ENCODE measurements around the gene ALG1.
"Not testable (repeated sequence)": the region's sequence is repeated elsewhere in the genome, so short reads cannot be mapped to it uniquely, and the experiment has no call there.

Gene ALG1

DNA sequence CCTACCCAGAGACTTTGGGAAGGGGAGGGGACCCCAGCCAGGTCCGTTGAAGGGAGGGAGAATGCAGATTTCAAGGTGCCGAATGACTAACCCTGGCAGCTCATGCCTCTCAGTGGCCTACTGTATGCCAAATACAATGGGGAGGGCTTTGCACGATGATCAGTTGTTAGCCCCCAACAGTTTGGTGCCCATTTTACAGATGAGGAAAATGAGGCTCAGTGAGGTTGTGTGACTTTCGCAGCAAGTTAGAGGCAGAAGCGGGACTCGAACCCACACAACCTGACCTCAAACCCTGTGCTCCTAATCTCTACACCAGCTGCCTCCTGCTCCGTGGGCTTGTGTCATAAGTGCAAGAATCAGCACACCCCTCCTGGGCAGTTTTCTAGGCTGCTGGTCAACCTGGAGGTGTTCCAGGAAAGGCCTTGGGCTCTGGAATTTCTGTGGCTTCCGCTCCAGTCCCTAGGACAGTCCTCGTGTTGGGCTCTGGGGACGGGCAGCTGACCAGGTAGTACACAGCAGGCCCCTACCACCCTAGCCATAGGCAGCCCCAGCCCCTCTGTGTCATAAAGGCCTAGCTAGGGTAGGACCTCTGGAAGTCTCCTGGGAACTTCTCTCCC, 26.0 kb upstream of the ALG1 start:
- no peak for DNase-seq

DNA sequence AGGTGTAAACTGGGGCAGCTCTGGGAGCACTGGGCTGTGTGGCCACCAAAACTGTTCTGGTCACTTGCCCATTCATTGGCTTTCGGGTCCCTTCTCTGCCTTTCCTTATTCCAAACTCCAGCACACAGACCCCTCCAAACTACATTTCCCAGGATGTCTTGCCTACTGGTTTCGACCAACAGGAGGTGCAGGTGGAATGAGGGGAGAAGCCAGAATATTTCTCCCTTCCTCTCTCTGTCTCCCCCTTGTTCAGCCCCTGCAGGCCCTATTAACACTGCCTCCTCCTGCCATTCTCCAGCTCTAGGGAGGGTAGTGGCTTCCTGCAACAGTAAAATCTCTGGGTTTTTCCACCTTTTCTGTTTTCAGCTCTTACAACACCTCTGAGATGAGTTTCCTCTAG, 24.7 kb upstream of the ALG1 start:
- no peak for DNase-seq

- no peak for DNase-seq
These were observed 16.5 kb upstream of the ALG1 start for GRCh38 chr16:5054876-5055865.

GRCh38 chr16:5056352-5056751, 15.3 kb upstream of the ALG1 start:
- no peak for DNase-seq

DNA sequence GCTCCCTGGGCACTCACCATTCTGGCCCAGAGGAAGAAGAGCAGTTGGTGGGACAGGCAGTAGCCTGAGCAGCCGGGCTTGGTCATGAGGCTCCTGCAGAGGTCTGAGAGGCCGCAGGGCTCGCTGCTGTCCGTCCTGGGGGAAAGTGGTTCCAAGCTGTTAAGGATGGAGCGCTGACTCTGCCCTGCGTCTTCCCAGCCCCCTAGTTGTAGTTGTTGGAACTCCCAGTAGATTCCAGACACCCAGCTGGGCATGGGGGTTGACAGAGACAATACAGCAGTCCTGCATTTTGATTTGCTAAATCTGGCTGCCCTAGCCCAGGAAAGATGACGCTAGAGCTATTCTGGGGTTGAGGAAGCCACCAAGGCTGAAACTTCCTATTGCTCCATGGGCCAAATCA, 13.2 kb upstream of the ALG1 start:
- DNase-seq = peak; percentile 42

DNA sequence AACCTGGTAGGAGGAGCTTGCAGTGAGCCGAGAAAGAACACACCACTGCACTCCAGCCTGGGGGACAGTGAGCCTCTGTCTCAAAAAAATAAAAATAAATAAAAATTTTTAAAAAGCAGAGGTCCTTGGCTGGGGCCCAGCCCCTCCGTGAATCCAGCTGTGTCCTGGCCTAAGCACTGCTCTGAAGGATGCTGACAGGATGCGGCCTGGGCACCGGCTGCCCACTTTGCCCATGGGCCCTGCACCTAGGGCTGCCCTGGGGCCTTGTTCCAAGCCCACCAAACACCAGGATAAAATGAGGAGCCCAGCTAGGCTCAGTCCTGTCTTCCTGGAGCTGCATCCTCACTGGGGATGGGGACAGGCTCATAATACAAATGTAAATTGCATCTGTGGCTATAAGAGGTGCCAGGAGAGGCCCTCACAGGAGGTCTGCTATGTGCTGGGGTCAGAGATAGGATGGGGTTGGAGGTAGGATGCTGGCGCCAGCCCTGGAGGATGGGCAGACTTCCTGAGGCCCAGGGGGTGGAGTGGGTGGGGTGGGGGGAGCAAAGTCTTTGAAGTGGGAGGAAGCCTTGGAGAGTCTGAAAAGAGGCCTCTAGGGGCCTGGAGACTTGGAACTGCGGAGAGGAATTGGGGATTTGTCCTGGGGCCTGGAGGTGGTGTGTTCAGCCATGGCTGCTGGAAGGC, 12.1 kb upstream of the ALG1 start:
- DNase-seq = no peak

- DNase-seq = no peak
These were observed 11.5 kb upstream of the ALG1 start for GRCh38 chr16:5060073-5060641.

DNA sequence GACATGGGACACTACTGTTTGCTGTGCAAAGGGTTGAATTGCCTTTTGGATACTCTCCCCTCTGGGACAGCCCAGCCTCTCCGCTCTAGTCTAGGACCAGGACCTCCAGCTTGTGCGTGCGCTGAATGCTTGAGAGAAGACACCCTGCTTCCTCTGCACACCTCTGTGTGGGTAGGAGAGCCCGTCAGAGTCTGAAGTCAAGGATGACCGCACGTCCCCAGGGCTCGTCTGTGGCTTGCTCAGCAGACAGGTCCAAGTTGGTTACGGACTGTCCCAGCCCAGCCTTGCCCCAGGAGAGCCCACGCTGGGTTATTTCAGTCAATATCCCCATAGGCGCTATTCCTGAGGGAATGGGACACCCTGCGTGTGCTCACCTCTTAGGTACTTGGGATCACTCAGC, 9.6 kb upstream of the ALG1 start:
- no peak for DNase-seq

DNA sequence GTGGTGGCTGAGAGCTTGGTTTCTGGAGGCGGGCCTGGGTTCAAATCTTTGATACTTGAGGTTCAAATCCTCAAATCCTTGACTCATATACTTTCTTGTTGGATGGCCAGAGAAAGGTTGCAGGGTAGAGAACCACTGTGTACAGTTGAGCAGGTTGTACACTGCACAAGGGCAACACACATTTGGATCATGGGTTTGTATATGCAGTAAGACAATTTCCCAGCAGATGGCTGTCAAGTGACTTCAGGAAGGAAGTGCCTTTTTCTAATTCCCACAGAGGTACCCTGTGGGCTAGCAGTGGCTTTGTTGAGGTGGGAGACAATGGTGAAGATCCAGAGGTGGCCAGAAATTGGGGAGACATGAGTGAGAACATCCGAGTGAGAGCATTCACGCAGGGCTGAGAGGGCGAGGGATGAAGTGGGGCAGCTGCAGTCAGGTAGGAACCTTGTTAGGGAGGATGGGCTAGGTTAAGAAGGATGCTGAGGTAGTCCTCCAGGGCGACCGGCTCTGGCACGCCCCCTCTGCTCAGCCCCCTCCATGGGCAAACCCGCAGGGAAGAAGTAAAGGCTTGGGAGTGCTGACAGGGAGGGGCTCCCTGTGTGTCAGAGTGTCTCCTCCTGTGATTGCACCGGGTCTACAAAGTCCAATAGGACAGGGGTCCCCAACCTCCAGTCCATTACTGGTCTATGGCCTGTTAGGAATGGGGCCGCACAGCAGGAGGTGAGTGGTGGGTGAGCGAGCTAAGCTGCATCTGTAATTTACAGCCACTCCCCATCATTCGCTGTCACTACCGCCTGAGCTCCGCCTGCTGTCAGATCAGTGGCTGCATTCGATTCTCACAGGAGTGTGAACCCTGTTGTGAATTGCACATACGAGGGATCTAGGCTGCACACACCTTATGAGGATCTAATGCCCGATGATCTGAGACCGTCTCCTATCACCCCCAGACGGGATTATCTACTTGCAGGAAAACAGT, 8.6 kb upstream of the ALG1 start:
- no peak for DNase-seq

DNA sequence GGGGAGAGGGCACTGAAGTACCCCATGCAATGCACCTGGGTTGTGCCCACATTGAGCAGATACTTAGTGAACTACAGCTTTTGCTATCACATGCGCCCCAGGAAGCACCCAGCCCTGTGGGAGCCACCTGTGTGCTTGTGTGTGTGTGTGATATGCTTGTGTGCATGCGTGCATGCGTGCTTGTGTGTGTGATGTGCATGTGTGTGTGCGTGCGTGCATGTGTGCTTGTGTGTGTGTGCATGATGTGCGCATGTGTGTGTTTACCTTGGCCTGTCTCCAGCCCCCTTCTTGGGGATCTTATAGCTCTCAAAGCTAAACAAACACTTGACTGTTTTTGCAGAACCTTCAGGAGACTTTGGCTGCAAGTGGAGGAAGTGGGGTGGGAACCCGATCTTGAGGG, 6.7 kb upstream of the ALG1 start:
- no peak for DNase-seq

GRCh38 chr16:5065326-5065725, 6.3 kb upstream of the ALG1 start:
- DNase-seq = no peak

DNA sequence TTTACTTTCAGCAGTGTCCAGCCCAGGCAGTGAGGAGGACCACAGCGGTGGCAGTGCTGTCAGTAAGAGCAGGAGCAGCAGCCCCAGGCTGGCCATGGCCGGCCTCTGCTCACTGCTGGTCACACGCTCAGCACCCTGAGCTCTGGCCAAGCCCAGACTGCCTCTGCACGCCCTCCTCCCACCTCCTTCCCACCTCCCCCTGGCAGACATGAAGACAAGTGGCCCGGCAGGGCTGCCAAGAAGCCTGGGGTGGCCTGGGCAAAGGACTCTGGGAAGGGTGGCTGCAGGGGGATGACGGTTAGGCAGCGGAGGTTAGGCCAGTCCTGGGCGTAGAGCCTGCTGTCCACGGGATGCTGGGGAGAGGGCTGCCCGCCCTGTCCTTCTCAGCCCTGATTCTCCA, 5.8 kb upstream of the ALG1 start, which contains the start of gene C16orf89:
C16orf89 (minus strand) TSS at position 144 of the 400 bp plus-strand sequence; CDS start at position 96, 48 bp downstream.
- DNase-seq = no peak

- no peak for DNase-seq
These were observed 5.1 kb upstream of the ALG1 start for GRCh38 chr16:5066511-5066910.

DNA sequence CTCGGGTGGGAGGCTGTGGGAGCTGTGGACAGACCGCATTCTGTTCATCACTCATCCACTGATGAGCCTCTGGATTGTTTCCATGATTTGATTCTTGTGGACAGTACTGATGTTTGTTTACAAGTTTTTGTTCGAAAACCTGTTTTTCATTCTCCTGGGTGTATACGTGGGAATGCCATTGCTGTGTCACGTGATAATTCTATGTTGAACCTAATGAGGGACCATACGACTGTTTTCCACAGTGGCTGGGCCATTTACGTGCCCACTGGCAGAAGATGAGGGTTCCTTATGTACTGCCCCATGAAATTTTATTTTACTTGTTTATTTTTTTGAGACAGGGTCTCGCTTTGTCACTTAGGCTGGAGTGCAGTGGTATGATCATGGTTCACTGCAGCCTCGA, 2.6 kb upstream of the ALG1 start:
- DNase-seq = no peak

GRCh38 chr16:5069854-5070253, 1.8 kb upstream of the ALG1 start:
- no peak for DNase-seq

DNA sequence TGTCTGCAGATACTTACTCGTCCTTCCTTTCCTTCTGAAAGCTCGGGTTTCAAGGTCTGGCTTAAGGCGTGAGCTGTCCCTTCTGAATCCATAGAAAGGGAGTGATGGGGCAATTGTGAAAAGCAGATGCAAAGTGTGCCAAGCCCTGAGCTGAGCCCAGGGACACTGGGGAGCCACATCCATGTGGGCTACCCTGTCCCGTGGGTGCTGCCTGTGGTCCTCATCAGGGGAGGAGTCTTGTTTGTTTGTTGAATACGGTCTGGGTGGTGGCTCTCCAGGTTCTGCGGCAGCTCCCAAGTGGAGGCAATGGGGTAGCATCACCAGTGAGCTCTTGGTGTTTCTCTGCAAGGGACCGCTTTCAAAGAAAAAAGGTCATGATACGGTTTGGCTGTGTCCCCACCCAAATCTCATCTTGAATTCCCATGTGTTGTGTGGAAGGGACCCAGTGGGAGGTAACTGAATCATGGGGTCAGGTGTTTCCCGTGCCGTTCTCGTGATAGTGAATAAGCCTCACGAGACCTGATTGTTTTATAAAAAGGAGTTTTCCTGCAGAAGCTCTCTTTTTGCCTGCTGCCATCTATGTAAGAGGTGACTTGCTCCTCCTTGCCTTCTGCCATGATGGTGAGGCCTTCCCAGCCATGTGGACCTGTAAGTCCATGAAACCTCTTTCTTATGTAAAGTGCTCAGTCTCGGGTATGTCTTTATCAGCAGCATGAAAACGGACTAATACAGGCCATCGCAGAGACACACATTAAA, 1.0 kb upstream of the ALG1 start:
- DNase-seq = no peak

GRCh38 chr16:5071341-5071680, 332 bp upstream of the ALG1 start:
- no peak for DNase-seq

- DNase-seq = no peak
These were observed 963 bp downstream of the ALG1 start for GRCh38 chr16:5072334-5073278.

DNA sequence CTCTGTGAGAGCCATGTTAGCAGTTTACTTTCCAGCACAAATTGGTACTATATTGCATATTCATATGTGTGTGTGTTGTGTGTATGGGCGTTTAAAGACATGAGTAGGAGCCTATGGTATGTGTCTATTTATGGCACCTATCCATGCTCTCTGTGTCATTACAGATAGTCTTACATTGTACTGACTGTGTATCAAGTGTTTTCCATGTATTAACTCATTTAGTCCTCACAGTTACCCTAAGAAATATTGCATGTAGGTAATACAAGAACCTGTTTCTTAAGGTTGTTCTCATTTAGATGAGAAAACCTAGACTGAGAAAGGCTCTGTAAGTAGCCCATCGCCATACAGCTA, 1.6 kb downstream of the ALG1 start:
- peak; percentile 28 for DNase-seq

GRCh38 chr16:5073771-5074170, 2.1 kb downstream of the ALG1 start:
- not testable (repeated sequence) for DNase-seq
